HEK293T (cell line): ENCODE data around the gene AMZ1.

Source experiments
- FOXM1 ChIP-seq: fragments of 450-650 bp; IDR thresholded peaks from 2 replicates; pipeline ENCODE4 v1.6.1; 2017; ENCODE audit warnings: mild to moderate bottlenecking, borderline replicate concordance
- L3MBTL2 ChIP-seq: fragments of 450-650 bp; conservative IDR thresholded peaks from 2 replicates; pipeline ENCODE4 v1.6.1; 2016; ENCODE audit warnings: mild to moderate bottlenecking
- SUZ12 ChIP-seq: fragments of 450-650 bp; IDR thresholded peaks from 2 replicates; pipeline ENCODE4 v1.6.1; 2016; ENCODE audit warnings: mild to moderate bottlenecking

- TF ChIP-seq FOXM1 (no peak), L3MBTL2 (no peak), SUZ12 (no peak)
Measured at GRCh38 chr7:2663960-2664359, 24.0 kb upstream of the AMZ1 start.
